GM21717 (cell line): Measurements from ENCODE around the gene KCNA3.
"Not testable (repeated sequence)": the region's sequence is repeated elsewhere in the genome, so short reads cannot be mapped to it uniquely, and the experiment has no call there.

Source experiments
- ATAC-seq: cut with Tn5 transposase; IDR thresholded peaks from one replicate; pipeline ENCODE4 v1.9.1; 2021; ENCODE audit warnings: mild to moderate bottlenecking, moderate library complexity; ENCODE audit not compliant: unreplicated experiment

KCNA3 gene

GRCh38 chr1:110680036-110680735 lies 5.4 kb upstream of the KCNA3 start:
- no peak for ATAC-seq

- ATAC-seq: no peak
These were observed 2.8 kb upstream of the KCNA3 start for GRCh38 chr1:110677526-110677925.

- ATAC-seq: no peak
These were observed 2.2 kb upstream of the KCNA3 start for GRCh38 chr1:110676970-110677369.

- no peak for ATAC-seq
These were observed 486 bp upstream of the KCNA3 start for GRCh38 chr1:110675060-110675791.

- ATAC-seq: no peak
These were observed 869 bp downstream of the KCNA3 start for GRCh38 chr1:110673805-110674336.

GRCh38 chr1:110673197-110673701 lies 1.5 kb downstream of the KCNA3 start:
- no peak for ATAC-seq

- ATAC-seq: no peak
These were observed 2.0 kb downstream of the KCNA3 start for GRCh38 chr1:110672753-110673108.

- ATAC-seq: no peak
These were observed 2.6 kb downstream of the KCNA3 start for GRCh38 chr1:110672001-110672752.

- no peak for ATAC-seq
These were observed 3.4 kb downstream of the KCNA3 start for GRCh38 chr1:110671361-110671760.

GRCh38 chr1:110668549-110668948 lies 6.2 kb downstream of the KCNA3 start:
- no peak for ATAC-seq

GRCh38 chr1:110667776-110668175 lies 7.0 kb downstream of the KCNA3 start:
- no peak for ATAC-seq

GRCh38 chr1:110663241-110663640 lies 11.5 kb downstream of the KCNA3 start:
- no peak for ATAC-seq

- not testable (repeated sequence) for ATAC-seq
These were observed 15.2 kb downstream of the KCNA3 start for GRCh38 chr1:110659559-110659958.

GRCh38 chr1:110657351-110657750 lies 17.4 kb downstream of the KCNA3 start:
- ATAC-seq: no peak

- no peak for ATAC-seq
These were observed 24.1 kb downstream of the KCNA3 start for GRCh38 chr1:110650609-110651008.

- ATAC-seq: no peak
These were observed 26.3 kb downstream of the KCNA3 start for GRCh38 chr1:110648417-110648816.

GRCh38 chr1:110647254-110647891 lies 27.4 kb downstream of the KCNA3 start:
- no peak for ATAC-seq

GRCh38 chr1:110645821-110646735 lies 28.7 kb downstream of the KCNA3 start:
- no peak for ATAC-seq

- ATAC-seq: no peak
These were observed 29.5 kb downstream of the KCNA3 start for GRCh38 chr1:110645211-110645610.
